NCI-H446 (cell line): Measurements from ENCODE around the gene ZNHIT3.
"Not testable (repeated sequence)": the region's sequence is repeated elsewhere in the genome, so short reads cannot be mapped to it uniquely, and the experiment has no call there.

ENCODE experiments used
- DNase-seq, 2 experiments: peaks; one replicate each; lab custom pipeline; 2025; lab: John Stamatoyannopoulos, UW

Gene ZNHIT3

DNA sequence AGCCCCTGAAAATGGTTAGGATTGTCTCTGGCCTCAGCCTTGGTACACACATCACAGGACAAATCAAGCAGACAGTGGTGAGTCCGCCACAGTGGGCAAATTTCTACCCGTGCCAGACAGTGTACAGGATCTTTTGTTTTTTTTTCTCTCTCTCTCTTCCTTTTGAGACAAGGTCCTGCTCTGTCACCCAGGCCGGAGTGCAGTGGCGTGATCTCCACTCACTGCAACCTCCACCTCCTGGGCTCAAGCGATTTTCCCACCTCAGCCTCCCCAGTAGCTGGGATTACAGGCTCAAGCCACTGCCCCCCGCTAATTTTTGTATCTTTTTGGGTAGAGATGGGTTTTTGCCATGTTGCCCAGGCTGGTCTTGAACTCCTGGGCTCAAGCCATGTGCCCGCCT is 2.5 kb upstream of the ZNHIT3 start:
- not testable (repeated sequence) for DNase-seq

- no peak for DNase-seq
Observed at GRCh38 chr17:36485027-36485426, 1.5 kb upstream of the ZNHIT3 start.

DNA sequence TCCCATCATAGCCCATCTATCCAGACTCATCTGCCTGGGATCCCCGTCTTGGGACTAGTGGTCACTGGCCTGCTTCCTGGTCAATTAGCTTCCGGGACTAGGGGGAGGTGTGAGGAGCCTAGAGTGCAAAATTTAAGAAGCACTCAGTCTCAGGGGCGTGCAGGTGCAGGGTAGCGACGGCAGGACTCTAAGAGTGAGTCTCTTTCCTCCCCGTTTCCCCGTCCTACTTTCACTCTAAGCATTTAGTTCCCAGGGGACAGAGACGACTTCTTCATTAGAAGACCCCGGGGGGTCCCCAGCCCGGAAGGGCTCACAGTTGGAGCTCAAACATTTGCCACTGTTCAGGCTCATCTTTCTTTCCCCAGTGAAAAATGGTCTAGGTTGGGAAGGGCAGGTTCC is 677 bp upstream of the ZNHIT3 start:
- peak in 1 of 2 experiments; percentile 25 for DNase-seq

DNA sequence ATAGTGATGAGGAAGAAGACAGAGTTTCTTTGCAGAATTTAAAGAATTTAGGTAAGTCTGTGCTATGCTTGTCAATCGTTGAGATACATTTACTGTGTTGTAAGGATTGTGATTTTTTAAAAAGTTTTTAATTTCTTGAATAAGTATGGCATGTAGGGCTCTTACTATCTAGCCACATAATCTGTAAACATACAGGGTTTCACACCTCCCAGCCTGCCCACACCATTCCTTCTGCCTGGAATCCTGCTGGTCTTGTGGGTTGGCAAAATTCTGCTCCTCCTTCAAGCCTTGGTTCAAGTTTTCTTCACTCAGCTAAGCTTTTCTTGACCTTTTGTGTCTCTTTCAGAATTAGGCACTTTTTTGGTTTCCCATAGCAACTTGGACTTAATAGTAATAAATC is 7.5 kb downstream of the ZNHIT3 start:
- DNase-seq, result no peak

DNA sequence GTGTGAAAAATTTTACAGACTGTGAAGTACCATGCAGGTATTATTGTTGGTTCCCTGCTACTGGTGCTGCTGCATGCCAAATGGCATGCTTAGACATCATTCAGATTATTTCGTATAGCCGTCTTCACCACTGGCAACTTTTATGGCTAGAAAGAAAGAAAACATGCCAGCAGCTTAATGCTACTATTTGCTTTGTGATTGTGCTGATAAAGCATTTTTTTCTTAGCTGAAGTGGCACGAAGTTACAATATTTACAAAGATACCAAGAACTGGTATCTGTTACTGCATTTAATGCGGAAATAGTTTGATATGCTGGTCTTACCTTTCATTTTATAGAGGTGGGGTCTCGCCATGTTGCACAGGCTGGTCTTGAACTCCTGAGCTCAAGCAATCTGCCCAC is 8.2 kb downstream of the ZNHIT3 start:
- DNase-seq, result no peak

DNA sequence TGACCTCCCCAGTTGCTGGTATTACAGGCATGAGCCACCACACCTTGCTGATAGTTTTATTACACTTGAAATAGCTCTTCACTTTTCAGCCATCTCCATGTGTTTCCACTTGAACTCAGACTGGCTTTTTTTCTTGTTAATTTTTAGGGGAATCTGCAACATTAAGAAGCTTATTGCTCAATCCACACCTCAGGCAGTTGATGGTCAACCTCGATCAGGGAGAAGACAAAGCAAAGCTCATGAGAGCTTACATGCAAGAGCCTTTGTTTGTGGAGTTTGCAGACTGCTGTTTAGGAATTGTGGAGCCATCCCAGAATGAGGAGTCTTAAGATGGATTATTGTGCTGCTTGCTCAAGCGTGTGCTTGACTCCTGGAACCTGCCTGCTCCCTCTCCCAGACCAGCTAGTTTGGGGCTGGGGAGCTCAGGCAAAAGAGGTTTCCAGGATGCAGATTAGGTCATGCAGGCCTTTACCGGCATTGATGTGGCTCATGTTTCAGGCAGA is 8.6 kb downstream of the ZNHIT3 start:
- no peak for DNase-seq

GRCh38 chr17:36496018-36496789 is 9.7 kb downstream of the ZNHIT3 start:
- no peak for DNase-seq

- DNase-seq, result no peak
Observed at GRCh38 chr17:36498155-36498554, 11.7 kb downstream of the ZNHIT3 start.

- DNase-seq, result no peak
Observed at GRCh38 chr17:36498560-36499300, 12.2 kb downstream of the ZNHIT3 start.

DNA sequence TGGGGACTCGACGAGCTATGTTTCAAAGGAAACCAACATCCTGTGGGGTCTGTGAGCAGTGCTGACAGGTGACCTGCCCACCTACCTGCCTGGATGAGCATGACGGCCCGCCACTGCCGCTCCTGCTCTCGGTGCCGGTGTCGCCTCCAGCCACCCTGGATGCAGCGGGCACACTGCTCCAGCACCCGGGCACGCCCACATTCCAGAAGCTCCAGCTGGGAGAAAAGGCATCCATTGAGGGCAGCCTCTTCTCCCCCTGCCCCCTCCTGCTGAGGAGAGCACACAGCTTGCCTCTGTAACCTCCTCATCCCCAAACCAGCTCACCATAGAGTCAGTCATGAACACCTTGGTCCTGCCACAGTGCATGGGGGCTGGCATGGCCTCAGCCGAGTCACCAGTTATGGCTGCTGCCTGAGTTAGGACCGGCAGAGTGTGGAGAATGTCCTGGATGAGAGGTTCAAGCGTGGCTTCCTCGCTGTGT is 14.3 kb downstream of the ZNHIT3 start:
- no peak for DNase-seq

DNA sequence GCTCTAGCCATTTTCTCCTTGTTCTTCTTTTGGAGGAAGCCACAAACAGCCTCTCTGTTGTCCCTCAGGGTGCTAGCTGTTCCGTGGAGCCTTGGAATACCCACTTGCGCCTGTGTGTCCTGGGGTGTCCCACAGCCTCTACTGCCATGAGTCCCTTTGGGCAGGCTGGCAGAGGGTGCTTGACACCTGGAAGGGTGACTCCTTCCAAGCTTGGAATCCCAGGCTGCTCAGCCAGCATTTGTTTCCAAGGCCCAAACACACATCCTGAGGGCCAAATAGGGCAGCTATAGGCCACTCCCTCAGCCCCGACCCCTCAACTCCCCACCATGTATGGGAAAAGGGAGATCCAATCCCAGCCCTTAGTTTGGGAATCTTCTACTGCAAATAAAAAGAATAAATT is 14.9 kb downstream of the ZNHIT3 start:
- DNase-seq, result no peak

- no peak for DNase-seq
Observed at GRCh38 chr17:36501963-36502362, 15.5 kb downstream of the ZNHIT3 start.

- DNase-seq, result no peak
Observed at GRCh38 chr17:36503456-36504155, 17.1 kb downstream of the ZNHIT3 start.

GRCh38 chr17:36504156-36504545 is 17.7 kb downstream of the ZNHIT3 start:
- no peak for DNase-seq

DNA sequence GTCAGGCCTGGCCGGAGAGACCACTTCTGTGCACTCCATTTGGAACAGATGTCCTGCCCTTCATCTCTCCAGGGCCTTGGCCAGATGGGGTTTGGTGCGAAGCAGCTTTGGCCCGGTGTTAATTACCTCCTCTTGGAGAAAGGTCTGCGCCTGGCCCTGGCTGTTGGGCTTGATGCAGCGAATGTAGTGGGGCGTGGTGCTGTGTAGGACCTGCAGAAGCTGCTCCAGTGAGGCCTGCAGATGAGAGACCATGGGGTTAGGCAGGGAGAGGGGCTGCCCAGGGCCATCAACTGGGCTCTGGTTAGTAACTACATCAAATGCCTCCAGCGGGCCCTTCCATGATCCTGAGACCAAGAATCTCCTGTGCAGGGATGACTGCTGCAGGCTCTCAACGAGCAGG is 18.7 kb downstream of the ZNHIT3 start:
- DNase-seq, result no peak

GRCh38 chr17:36506249-36506826 is 19.9 kb downstream of the ZNHIT3 start:
- no peak for DNase-seq

- DNase-seq, result no peak
Observed at GRCh38 chr17:36506831-36507230, 20.4 kb downstream of the ZNHIT3 start.

DNA sequence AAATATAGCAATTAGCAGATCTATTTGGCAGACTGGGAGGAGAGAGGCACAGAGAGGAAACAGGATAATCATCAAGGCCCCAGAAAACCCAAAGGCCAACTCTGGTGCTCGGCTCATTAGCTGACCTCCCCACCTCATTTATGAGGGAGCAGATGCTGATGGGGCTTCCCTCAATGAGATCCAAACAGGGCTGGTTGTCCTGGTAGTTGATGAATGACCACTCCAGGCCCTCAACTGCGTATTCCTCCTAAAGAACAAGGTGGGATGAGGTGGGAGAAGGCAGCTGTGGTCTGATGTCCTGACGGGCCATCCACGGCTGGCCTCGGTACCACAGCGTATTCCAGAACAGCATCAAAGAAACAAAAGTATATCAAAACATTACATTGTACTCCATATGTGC is 20.8 kb downstream of the ZNHIT3 start:
- no peak for DNase-seq

- not testable (repeated sequence) for DNase-seq
Observed at GRCh38 chr17:36508439-36508838, 22.0 kb downstream of the ZNHIT3 start.

DNA sequence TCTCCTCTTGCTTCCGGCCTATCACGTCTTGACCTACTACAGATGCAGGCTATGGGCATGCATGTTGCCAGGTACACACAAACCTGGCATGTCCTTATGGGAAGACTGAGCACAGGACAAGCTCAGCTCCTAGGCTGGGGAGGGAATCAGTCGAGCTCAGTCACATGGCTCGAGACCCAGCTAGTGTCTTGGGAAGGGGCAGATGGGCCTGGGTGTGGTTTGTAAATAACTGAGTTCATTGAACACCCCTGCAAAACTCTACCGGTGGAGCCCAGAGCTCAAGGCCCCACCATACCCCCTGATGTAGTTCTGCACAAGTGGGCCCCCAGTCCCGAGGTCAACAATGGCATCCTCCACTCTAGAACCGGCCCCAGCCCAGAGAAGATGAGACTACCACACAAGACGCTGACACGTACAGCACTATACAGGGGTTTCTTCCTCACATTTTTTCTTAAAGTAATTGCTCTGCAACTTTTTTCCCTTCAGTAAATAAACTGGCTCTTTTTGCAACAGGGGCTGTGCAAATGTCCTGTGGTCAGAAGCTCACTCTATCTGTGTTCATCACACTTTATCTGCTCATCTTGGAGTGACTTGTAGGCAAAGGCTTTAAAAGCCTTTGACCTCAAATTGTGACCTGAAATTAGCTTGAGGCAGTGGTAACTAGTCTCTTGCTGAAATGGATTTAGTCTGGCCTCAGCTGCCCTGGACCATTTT is 22.9 kb downstream of the ZNHIT3 start:
- DNase-seq, result no peak

- DNase-seq, result no peak
Observed at GRCh38 chr17:36510636-36511035, 24.2 kb downstream of the ZNHIT3 start.

- no peak for DNase-seq
Observed at GRCh38 chr17:36511216-36511615, 24.7 kb downstream of the ZNHIT3 start.
